WTC11 (cell line): ENCODE results near the gene CRB2.

Source experiments
- ETV6 ChIP-seq: sonication (generic); formaldehyde crosslinking; IDR thresholded peaks from 2 replicates; pipeline ENCODE4 v1.8.1; 2022; ENCODE audit warnings: mild to moderate bottlenecking, missing genetic modification reagents
- FOXP1 ChIP-seq: sonication (generic); formaldehyde crosslinking; IDR thresholded peaks from 2 replicates; pipeline ENCODE4 v1.8.0; 2022; ENCODE audit warnings: missing genetic modification reagents, mild to moderate bottlenecking, moderate library complexity, borderline replicate concordance
- RELA ChIP-seq: sonication (generic); formaldehyde crosslinking; IDR thresholded peaks from 2 replicates; pipeline ENCODE4 v1.8.1; 2022; ENCODE audit warnings: missing genetic modification reagents, mild to moderate bottlenecking, borderline replicate concordance
- SP1 ChIP-seq: sonication (generic); formaldehyde crosslinking; conservative IDR thresholded peaks from 2 replicates; pipeline ENCODE4 v1.8.1; 2022; ENCODE audit warnings: missing genetic modification reagents
- ZNF263 ChIP-seq: sonication (generic); formaldehyde crosslinking; IDR thresholded peaks from 2 replicates; pipeline ENCODE4 v1.8.1; 2022; ENCODE audit warnings: low read depth, mild to moderate bottlenecking, moderate library complexity, missing genetic modification reagents
- TF ChIP-seq, protein P1 (sequence below): fragments of 200-600 bp; IDR thresholded peaks from 2 replicates; pipeline ENCODE4 v1.8.0; 2022; ENCODE audit warnings: antibody characterized with exemption
- TF ChIP-seq, protein P2 (sequence below): sonication (generic); formaldehyde crosslinking; IDR thresholded peaks from 2 replicates; pipeline ENCODE4 v1.8.1; 2023; ENCODE audit warnings: mild to moderate bottlenecking, missing genetic modification reagents
- TF ChIP-seq, protein P3 (sequence below): sonication (generic); formaldehyde crosslinking; IDR thresholded peaks from 2 replicates; pipeline ENCODE4 v1.8.1; 2023; ENCODE audit warnings: mild to moderate bottlenecking, missing genetic modification reagents
- TF ChIP-seq, protein P4 (sequence below): sonication (generic); formaldehyde crosslinking; IDR thresholded peaks from 2 replicates; pipeline ENCODE4 v1.8.1; 2023; ENCODE audit warnings: mild to moderate bottlenecking, missing genetic modification reagents, moderate library complexity

DNA sequence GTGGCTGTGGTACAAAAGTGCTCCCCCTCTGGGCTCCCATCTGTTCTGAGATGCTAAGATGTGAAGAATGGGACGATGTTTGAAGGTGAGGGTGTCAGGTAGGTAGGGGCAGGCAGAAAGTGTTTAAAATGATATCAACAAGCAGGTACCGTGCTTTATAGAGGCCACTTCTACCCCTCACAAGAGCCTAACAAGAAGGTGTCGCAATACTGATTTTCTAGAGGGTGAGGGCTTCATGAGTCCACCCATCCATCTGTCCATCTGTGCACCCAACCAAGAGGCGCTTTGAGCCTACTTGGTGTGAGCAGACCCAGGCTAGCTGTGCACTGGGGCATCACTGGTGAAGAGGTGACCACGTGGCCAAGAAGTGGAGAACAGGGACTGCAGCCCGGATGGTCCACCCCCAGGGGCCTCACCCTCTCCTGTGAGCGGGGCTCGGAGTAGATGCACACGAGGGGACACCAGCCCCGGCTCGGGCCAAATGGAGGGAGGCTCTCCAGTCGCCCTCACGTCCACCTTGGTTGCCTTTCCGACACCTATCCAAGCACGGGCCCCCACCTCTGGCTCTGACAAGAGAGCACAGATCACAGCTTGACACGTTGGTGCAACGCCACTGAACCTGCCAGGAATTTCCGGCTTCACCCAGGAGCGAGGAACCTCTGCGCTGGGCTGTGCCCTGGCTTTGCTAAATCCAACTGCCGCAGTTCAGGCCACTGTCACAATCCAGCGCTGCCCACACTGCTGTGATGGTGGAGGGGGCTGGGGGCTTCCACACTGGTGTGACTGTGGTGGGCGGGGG is 34.5 kb downstream of the CRB2 start:
- no peak for TF ChIP-seq ZNF263 (CRISPR knock-in tag)
- TF ChIP-seq, protein P1, sequence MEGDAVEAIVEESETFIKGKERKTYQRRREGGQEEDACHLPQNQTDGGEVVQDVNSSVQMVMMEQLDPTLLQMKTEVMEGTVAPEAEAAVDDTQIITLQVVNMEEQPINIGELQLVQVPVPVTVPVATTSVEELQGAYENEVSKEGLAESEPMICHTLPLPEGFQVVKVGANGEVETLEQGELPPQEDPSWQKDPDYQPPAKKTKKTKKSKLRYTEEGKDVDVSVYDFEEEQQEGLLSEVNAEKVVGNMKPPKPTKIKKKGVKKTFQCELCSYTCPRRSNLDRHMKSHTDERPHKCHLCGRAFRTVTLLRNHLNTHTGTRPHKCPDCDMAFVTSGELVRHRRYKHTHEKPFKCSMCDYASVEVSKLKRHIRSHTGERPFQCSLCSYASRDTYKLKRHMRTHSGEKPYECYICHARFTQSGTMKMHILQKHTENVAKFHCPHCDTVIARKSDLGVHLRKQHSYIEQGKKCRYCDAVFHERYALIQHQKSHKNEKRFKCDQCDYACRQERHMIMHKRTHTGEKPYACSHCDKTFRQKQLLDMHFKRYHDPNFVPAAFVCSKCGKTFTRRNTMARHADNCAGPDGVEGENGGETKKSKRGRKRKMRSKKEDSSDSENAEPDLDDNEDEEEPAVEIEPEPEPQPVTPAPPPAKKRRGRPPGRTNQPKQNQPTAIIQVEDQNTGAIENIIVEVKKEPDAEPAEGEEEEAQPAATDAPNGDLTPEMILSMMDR, result no peak
- TF ChIP-seq, protein P2, sequence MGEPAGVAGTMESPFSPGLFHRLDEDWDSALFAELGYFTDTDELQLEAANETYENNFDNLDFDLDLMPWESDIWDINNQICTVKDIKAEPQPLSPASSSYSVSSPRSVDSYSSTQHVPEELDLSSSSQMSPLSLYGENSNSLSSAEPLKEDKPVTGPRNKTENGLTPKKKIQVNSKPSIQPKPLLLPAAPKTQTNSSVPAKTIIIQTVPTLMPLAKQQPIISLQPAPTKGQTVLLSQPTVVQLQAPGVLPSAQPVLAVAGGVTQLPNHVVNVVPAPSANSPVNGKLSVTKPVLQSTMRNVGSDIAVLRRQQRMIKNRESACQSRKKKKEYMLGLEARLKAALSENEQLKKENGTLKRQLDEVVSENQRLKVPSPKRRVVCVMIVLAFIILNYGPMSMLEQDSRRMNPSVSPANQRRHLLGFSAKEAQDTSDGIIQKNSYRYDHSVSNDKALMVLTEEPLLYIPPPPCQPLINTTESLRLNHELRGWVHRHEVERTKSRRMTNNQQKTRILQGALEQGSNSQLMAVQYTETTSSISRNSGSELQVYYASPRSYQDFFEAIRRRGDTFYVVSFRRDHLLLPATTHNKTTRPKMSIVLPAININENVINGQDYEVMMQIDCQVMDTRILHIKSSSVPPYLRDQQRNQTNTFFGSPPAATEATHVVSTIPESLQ (CRISPR knock-in tag), result no peak
- no peak for TF ChIP-seq SP1
- TF ChIP-seq, protein P3, sequence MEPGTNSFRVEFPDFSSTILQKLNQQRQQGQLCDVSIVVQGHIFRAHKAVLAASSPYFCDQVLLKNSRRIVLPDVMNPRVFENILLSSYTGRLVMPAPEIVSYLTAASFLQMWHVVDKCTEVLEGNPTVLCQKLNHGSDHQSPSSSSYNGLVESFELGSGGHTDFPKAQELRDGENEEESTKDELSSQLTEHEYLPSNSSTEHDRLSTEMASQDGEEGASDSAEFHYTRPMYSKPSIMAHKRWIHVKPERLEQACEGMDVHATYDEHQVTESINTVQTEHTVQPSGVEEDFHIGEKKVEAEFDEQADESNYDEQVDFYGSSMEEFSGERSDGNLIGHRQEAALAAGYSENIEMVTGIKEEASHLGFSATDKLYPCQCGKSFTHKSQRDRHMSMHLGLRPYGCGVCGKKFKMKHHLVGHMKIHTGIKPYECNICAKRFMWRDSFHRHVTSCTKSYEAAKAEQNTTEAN (CRISPR knock-in tag), result no peak
- TF ChIP-seq RELA, result no peak
- TF ChIP-seq ETV6, result no peak
- TF ChIP-seq FOXP1 (CRISPR knock-in tag), result no peak
- TF ChIP-seq, protein P4, sequence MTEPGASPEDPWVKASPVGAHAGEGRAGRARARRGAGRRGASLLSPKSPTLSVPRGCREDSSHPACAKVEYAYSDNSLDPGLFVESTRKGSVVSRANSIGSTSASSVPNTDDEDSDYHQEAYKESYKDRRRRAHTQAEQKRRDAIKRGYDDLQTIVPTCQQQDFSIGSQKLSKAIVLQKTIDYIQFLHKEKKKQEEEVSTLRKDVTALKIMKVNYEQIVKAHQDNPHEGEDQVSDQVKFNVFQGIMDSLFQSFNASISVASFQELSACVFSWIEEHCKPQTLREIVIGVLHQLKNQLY (CRISPR knock-in tag), result no peak
